Astrocyte (in vitro differentiated cells and primary cell): Measurements from ENCODE around the gene SLC16A10. TPM values are rescaled to one million over a fixed set of nuclear protein-coding genes. Genes with fewer than 3 reads are reported as not detected.

Source experiments
- DNase-seq: peaks from one replicate; pipeline ENCODE4 v3.0.0-alpha.2; 2010; ENCODE audit warnings: low read depth
- FAIRE-seq: peaks from 2 replicates; lab custom pipeline; 2011; peaks lifted over from hg19 to GRCh38; lab: Jason Lieb, UNC
- H2AFZ ChIP-seq: 2 replicates; pipeline ENCODE4 v1.6.0; 2012; ENCODE audit warnings: low read depth, low read length, inconsistent platforms
- H3K27ac ChIP-seq: 2 replicates; pipeline ENCODE4 v1.5.1; 2011; ENCODE audit warnings: low read depth, low read length, inconsistent platforms
- H3K27me3 ChIP-seq: 2 replicates; pipeline ENCODE4 v1.6.0; 2011; ENCODE audit warnings: low read length, inconsistent platforms; ENCODE audit not compliant: insufficient read depth
- H3K36me3 ChIP-seq: 2 replicates; pipeline ENCODE4 v1.5.1; 2011; ENCODE audit warnings: low read length, inconsistent platforms; ENCODE audit not compliant: insufficient read depth
- H3K4me1 ChIP-seq: 2 replicates; pipeline ENCODE4 v1.5.1; 2011; ENCODE audit warnings: low read length, inconsistent platforms; ENCODE audit not compliant: insufficient read depth
- H3K4me2 ChIP-seq: 2 replicates; pipeline ENCODE4 v1.6.0; 2012; ENCODE audit warnings: low read length, inconsistent platforms
- H3K4me3 ChIP-seq: 2 replicates; pipeline ENCODE4 v1.5.1; 2011; ENCODE audit warnings: low read depth, mild to moderate bottlenecking, low read length, inconsistent platforms; ENCODE audit not compliant: insufficient read depth
- H3K79me2 ChIP-seq: 2 replicates; pipeline ENCODE4 v1.6.0; 2012; ENCODE audit warnings: mild to moderate bottlenecking, low read length, inconsistent platforms; ENCODE audit not compliant: insufficient read depth
- H3K9ac ChIP-seq: 2 replicates; pipeline ENCODE4 v1.6.0; 2012; ENCODE audit warnings: mild to moderate bottlenecking, low read length, inconsistent platforms
- H3K9me3 ChIP-seq: 2 replicates; pipeline ENCODE4 v1.5.1; 2012; ENCODE audit warnings: low read depth, mild to moderate bottlenecking, low read length, inconsistent platforms; ENCODE audit not compliant: insufficient read depth
- H4K20me1 ChIP-seq: 2 replicates; pipeline ENCODE4 v1.6.0; 2012; ENCODE audit warnings: low read length, inconsistent platforms; ENCODE audit not compliant: insufficient read depth
- H3K27ac Mint-ChIP-seq: one replicate; pipeline ENCODE4 v1.8.0; 2021; ENCODE audit warnings: mild to moderate bottlenecking, mixed read lengths; ENCODE audit not compliant: unreplicated experiment
- H3K27me3 Mint-ChIP-seq: one replicate; pipeline ENCODE4 v1.8.0; 2021; ENCODE audit warnings: low read depth, mixed read lengths; ENCODE audit not compliant: unreplicated experiment
- H3K36me3 Mint-ChIP-seq: one replicate; pipeline ENCODE4 v1.8.0; 2021; ENCODE audit warnings: low read depth, mixed read lengths; ENCODE audit not compliant: unreplicated experiment
- H3K4me1 Mint-ChIP-seq: one replicate; pipeline ENCODE4 v1.8.0; 2021; ENCODE audit warnings: low read depth, mixed read lengths; ENCODE audit not compliant: unreplicated experiment
- H3K4me3 Mint-ChIP-seq: one replicate; pipeline ENCODE4 v1.8.0; 2021; ENCODE audit warnings: mild to moderate bottlenecking, moderate library complexity, mixed read lengths; ENCODE audit not compliant: unreplicated experiment
- H3K9me3 Mint-ChIP-seq: one replicate; pipeline ENCODE4 v1.8.0; 2021; ENCODE audit warnings: mild to moderate bottlenecking, mixed read lengths; ENCODE audit not compliant: unreplicated experiment
- CTCF ChIP-seq: IDR thresholded peaks from 2 replicates; pipeline ENCODE4 v1.5.1; 2011; ENCODE audit warnings: low read depth, mild to moderate bottlenecking, inconsistent platforms, low read length, moderate library complexity; ENCODE audit not compliant: insufficient read depth
- EZH2 ChIP-seq: IDR thresholded peaks from 2 replicates; pipeline ENCODE4 v1.6.1; 2012; ENCODE audit warnings: mild to moderate bottlenecking, low read length, inconsistent platforms; ENCODE audit not compliant: insufficient read depth
- total RNA-seq: library from RNA; stranded (reverse); gene quantifications from 2 replicates; pipeline ENCODE4 v1.2.1, GENCODE V29; 2021

SLC16A10 gene
- total RNA-seq, 1 donor from 2014 or later, result 0.18 TPM

- Histone ChIP-seq H3K4me3 (no peak overlapping the region), H3K4me2 (no peak overlapping the region), H3K4me1 (no peaks in the 10 kb centered on the region), H3K9me3 (no peaks in the 10 kb centered on the region), H4K20me1 (no peaks in the 10 kb centered on the region), H3K9ac (no peak overlapping the region), H3K36me3 (no peaks in the 10 kb centered on the region), H3K27me3 (no peaks in the 10 kb centered on the region), H2AFZ (no peak overlapping the region), H3K79me2 (no peaks in the 10 kb centered on the region), H3K27ac (no peak overlapping the region)
- Mint-ChIP-seq H3K4me3 (no peak overlapping the region), H3K36me3 (no peaks in the 10 kb centered on the region), H3K27me3 (peaks cover 4% of the 10 kb centered on the region), H3K9me3 (no peaks in the 10 kb centered on the region), H3K27ac (no peak overlapping the region), H3K4me1 (no peaks in the 10 kb centered on the region)
- TF ChIP-seq EZH2 (no peak), CTCF (no peak)
- DNase-seq (no peak), FAIRE-seq (no peak)
These were observed 45.4 kb upstream of the SLC16A10 start for GRCh38 chr6:111041917-111042316.

DNA sequence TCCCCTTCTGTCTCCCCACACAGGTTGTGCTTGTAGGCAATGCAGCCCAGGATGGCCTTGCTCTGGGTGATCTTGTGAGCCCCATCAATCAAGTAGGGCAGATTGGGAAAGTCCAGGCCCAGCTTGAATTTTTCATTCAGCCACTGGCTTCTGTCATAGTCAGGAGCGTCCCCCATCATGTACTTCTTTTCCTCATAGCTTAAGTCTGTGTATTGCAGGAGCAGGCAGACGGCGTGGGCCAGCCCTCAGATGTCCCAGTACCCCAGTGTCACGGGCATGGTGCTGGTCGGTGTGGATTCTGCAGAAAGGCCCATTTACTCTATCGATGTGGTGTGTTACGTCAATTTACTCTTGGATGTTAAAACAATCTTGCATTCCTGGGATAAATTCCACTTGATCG, 40.1 kb upstream of the SLC16A10 start:
- H3K4me3 ChIP-seq, result no peak overlapping the region
- Mint-ChIP-seq H3K36me3 (peaks cover 3% of the 10 kb centered on the region), H3K27ac (no peak overlapping the region), H3K9me3 (no peaks in the 10 kb centered on the region), H3K4me1 (no peaks in the 10 kb centered on the region), H3K4me3 (no peak overlapping the region), H3K27me3 (peaks cover 7% of the 10 kb centered on the region)
- H3K9me3 ChIP-seq, result no peaks in the 10 kb centered on the region
- FAIRE-seq, result no peak
- no peak overlapping the region for H2AFZ ChIP-seq
- no peaks in the 10 kb centered on the region for H3K36me3 ChIP-seq
- H3K27me3 ChIP-seq, result no peaks in the 10 kb centered on the region
- H3K27ac ChIP-seq, result no peak overlapping the region
- DNase-seq, result no peak
- H3K4me2 ChIP-seq, result no peak overlapping the region
- TF ChIP-seq EZH2, result no peak
- TF ChIP-seq CTCF, result no peak
- no peaks in the 10 kb centered on the region for H3K4me1 ChIP-seq
- no peaks in the 10 kb centered on the region for H4K20me1 ChIP-seq
- H3K79me2 ChIP-seq, result no peaks in the 10 kb centered on the region
- H3K9ac ChIP-seq, result no peak overlapping the region

GRCh38 chr6:111050261-111051023, 36.9 kb upstream of the SLC16A10 start:
- no peak overlapping the region for H3K9ac ChIP-seq

More at GRCh38 chr6:111050261-111051023, 36.9 kb upstream of the SLC16A10 start:
- no peaks in the 10 kb centered on the region for H3K4me1 ChIP-seq
- Mint-ChIP-seq H3K9me3 (no peaks in the 10 kb centered on the region), H3K36me3 (peaks cover 3% of the 10 kb centered on the region), H3K4me1 (no peaks in the 10 kb centered on the region), H3K27me3 (peaks cover 7% of the 10 kb centered on the region), H3K27ac (no peak overlapping the region), H3K4me3 (no peak overlapping the region)
- no peak overlapping the region for H3K27ac ChIP-seq
- H4K20me1 ChIP-seq, result no peaks in the 10 kb centered on the region
- FAIRE-seq, result no peak
- no peak for DNase-seq
- H3K79me2 ChIP-seq, result no peaks in the 10 kb centered on the region
- H3K9me3 ChIP-seq, result no peaks in the 10 kb centered on the region
- no peak overlapping the region for H3K4me2 ChIP-seq
- H2AFZ ChIP-seq, result no peak overlapping the region
- H3K4me3 ChIP-seq, result no peak overlapping the region
- H3K27me3 ChIP-seq, result no peaks in the 10 kb centered on the region
- H3K36me3 ChIP-seq, result no peaks in the 10 kb centered on the region
- no peak for TF ChIP-seq CTCF
- TF ChIP-seq EZH2, result no peak
